ENCODE measurements around the gene PLCB1.

DNA sequence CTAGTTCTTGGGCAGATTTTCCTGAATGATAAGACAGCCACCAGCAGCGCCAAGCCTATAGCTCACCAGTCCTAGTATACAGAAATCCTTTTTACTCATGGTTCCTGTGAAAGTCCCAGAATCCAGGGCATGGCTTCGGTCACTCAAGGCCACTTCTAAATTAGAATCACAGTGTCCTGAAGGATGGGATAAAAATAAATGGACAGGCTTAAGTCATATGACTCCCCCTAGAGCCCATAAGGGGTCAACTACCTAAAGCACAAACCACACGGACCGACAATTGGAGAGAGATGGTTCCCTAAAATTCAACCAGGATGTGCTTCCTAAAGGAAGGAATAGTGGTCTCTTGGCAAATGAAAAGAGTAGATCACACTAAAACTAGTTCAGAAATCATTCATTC, 532.7 kb downstream of the PLCB1 start:
- TF ChIP-seq, protein P1, sequence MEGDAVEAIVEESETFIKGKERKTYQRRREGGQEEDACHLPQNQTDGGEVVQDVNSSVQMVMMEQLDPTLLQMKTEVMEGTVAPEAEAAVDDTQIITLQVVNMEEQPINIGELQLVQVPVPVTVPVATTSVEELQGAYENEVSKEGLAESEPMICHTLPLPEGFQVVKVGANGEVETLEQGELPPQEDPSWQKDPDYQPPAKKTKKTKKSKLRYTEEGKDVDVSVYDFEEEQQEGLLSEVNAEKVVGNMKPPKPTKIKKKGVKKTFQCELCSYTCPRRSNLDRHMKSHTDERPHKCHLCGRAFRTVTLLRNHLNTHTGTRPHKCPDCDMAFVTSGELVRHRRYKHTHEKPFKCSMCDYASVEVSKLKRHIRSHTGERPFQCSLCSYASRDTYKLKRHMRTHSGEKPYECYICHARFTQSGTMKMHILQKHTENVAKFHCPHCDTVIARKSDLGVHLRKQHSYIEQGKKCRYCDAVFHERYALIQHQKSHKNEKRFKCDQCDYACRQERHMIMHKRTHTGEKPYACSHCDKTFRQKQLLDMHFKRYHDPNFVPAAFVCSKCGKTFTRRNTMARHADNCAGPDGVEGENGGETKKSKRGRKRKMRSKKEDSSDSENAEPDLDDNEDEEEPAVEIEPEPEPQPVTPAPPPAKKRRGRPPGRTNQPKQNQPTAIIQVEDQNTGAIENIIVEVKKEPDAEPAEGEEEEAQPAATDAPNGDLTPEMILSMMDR (conservative IDR thresholded peaks at IDR 0.05): peak; percentile 17; the same call in 1 of the 2 replicates
- TF ChIP-seq ZFX (IDR thresholded peaks at IDR 0.05): no peak
